CD4-positive, alpha-beta T cell treated with Interleukin-17A for 4 hours (primary cell): ENCODE results near the gene TFB2M.
"Not testable (repeated sequence)": the region's sequence is repeated elsewhere in the genome, so short reads cannot be mapped to it uniquely, and the experiment has no call there.

Experiments used
- DNase-seq: peaks from one replicate; pipeline ENCODE4 v3.0.0-alpha.2; 2020; ENCODE audit warnings: mixed read lengths

TFB2M gene

GRCh38 chr1:246582301-246583055 lies 16.4 kb upstream of the TFB2M start:
- no peak for DNase-seq

- no peak for DNase-seq
Observed at GRCh38 chr1:246580497-246581370, 14.7 kb upstream of the TFB2M start.

- no peak for DNase-seq
Observed at GRCh38 chr1:246579818-246580217, 13.8 kb upstream of the TFB2M start.

- DNase-seq: no peak
Observed at GRCh38 chr1:246577720-246578106, 11.7 kb upstream of the TFB2M start.

- peak; percentile 41 for DNase-seq
Observed at GRCh38 chr1:246577082-246577719, 11.1 kb upstream of the TFB2M start.

GRCh38 chr1:246576709-246577032 lies 10.6 kb upstream of the TFB2M start:
- no peak for DNase-seq

- no peak for DNase-seq
Observed at GRCh38 chr1:246573491-246573890, 7.4 kb upstream of the TFB2M start.

- DNase-seq: peak; percentile 28
Observed at GRCh38 chr1:246572785-246573184, 6.7 kb upstream of the TFB2M start.

- no peak for DNase-seq
Observed at GRCh38 chr1:246571953-246572352, 5.9 kb upstream of the TFB2M start.

- not testable (repeated sequence) for DNase-seq
Observed at GRCh38 chr1:246571309-246571708, 5.2 kb upstream of the TFB2M start.

GRCh38 chr1:246569248-246570238 lies 3.5 kb upstream of the TFB2M start:
- DNase-seq: peak; percentile 44

GRCh38 chr1:246567646-246568235 lies 1.7 kb upstream of the TFB2M start:
- DNase-seq: no peak

- DNase-seq: peak; percentile 52
Observed at GRCh38 chr1:246566813-246567645, 968 bp upstream of the TFB2M start.

GRCh38 chr1:246565751-246566127 lies 322 bp downstream of the TFB2M start:
- DNase-seq: no peak

GRCh38 chr1:246564839-246565750 lies 966 bp downstream of the TFB2M start:
- DNase-seq: no peak

GRCh38 chr1:246560833-246561232 lies 5.2 kb downstream of the TFB2M start:
- DNase-seq: not testable (repeated sequence)

GRCh38 chr1:246559310-246559709 lies 6.8 kb downstream of the TFB2M start:
- DNase-seq: no peak

- no peak for DNase-seq
Observed at GRCh38 chr1:246558041-246558440, 8.0 kb downstream of the TFB2M start.

- DNase-seq: no peak
Observed at GRCh38 chr1:246554201-246554600, 11.9 kb downstream of the TFB2M start.

- DNase-seq: no peak
Observed at GRCh38 chr1:246552110-246552509, 14.0 kb downstream of the TFB2M start.
